GM21390 (cell line): ENCODE data around the gene PHF5A.
"Not testable (repeated sequence)": the region's sequence is repeated elsewhere in the genome, so short reads cannot be mapped to it uniquely, and the experiment has no call there.

Experiments
- ATAC-seq: cut with Tn5 transposase; IDR thresholded peaks from one replicate; pipeline ENCODE4 v1.9.1; 2021; ENCODE audit not compliant: unreplicated experiment

The PHF5A gene

GRCh38 chr22:41488076-41488475 lies 19.6 kb upstream of the PHF5A start:
- ATAC-seq, result no peak

- no peak for ATAC-seq
These were observed 18.8 kb upstream of the PHF5A start for GRCh38 chr22:41487037-41487935.

- ATAC-seq, result no peak
These were observed 16.5 kb upstream of the PHF5A start for GRCh38 chr22:41485033-41485432.

- ATAC-seq, result no peak
These were observed 13.9 kb upstream of the PHF5A start for GRCh38 chr22:41482319-41482935.

- no peak for ATAC-seq
These were observed 13.4 kb upstream of the PHF5A start for GRCh38 chr22:41481925-41482318.

GRCh38 chr22:41481131-41481830 lies 12.8 kb upstream of the PHF5A start:
- no peak for ATAC-seq

GRCh38 chr22:41480397-41480735 lies 11.9 kb upstream of the PHF5A start:
- ATAC-seq, result no peak

- no peak for ATAC-seq
These were observed 11.3 kb upstream of the PHF5A start for GRCh38 chr22:41479671-41480396.

GRCh38 chr22:41478891-41479521 lies 10.5 kb upstream of the PHF5A start:
- no peak for ATAC-seq

- no peak for ATAC-seq
These were observed 10.0 kb upstream of the PHF5A start for GRCh38 chr22:41478473-41478872.

- no peak for ATAC-seq
These were observed 6.5 kb upstream of the PHF5A start for GRCh38 chr22:41474872-41475451.

GRCh38 chr22:41471568-41471967 lies 3.1 kb upstream of the PHF5A start:
- no peak for ATAC-seq

GRCh38 chr22:41470886-41471285 lies 2.4 kb upstream of the PHF5A start:
- no peak for ATAC-seq

GRCh38 chr22:41469218-41469851 lies 843 bp upstream of the PHF5A start:
- no peak for ATAC-seq

GRCh38 chr22:41461901-41462300 lies 6.6 kb downstream of the PHF5A start:
- ATAC-seq, result no peak

GRCh38 chr22:41460071-41460470 lies 8.4 kb downstream of the PHF5A start:
- ATAC-seq, result not testable (repeated sequence)

- no peak for ATAC-seq
These were observed 9.1 kb downstream of the PHF5A start for GRCh38 chr22:41459431-41459830.

GRCh38 chr22:41458161-41458728 lies 10.2 kb downstream of the PHF5A start:
- ATAC-seq, result no peak

GRCh38 chr22:41448189-41448808 lies 20.2 kb downstream of the PHF5A start:
- peak; percentile 55 for ATAC-seq
